CD1c-positive myeloid dendritic cell (primary cell): ENCODE measurements around the gene DHRS7C.
A peak's percentile ranks its signal among the peaks of the same experiment; 100 is the strongest.

ENCODE experiments used
- DNase-seq: peaks from one replicate; pipeline ENCODE4 v3.0.0-alpha.2; 2016; ENCODE audit errors: extremely low spot score

DHRS7C gene

GRCh38 chr17:9766970-9767369 is 24.4 kb downstream of the DHRS7C start:
- DNase-seq: no peak

- DNase-seq: no peak
These were observed 26.1 kb downstream of the DHRS7C start for GRCh38 chr17:9765322-9765721.

GRCh38 chr17:9763643-9764042 is 27.7 kb downstream of the DHRS7C start:
- no peak for DNase-seq

GRCh38 chr17:9760266-9760665 is 31.1 kb downstream of the DHRS7C start:
- no peak for DNase-seq

- no peak for DNase-seq
These were observed 36.3 kb downstream of the DHRS7C start for GRCh38 chr17:9755083-9755482.

GRCh38 chr17:9750524-9750923 is 40.9 kb downstream of the DHRS7C start:
- no peak for DNase-seq

- DNase-seq: no peak
These were observed 61.5 kb downstream of the DHRS7C start for GRCh38 chr17:9729735-9730420.

GRCh38 chr17:9729034-9729650 is 62.2 kb downstream of the DHRS7C start:
- DNase-seq: peak; percentile 60

GRCh38 chr17:9728564-9728963 is 62.8 kb downstream of the DHRS7C start:
- no peak for DNase-seq

- DNase-seq: no peak
These were observed 63.4 kb downstream of the DHRS7C start for GRCh38 chr17:9728005-9728404.

GRCh38 chr17:9726291-9726690 is 65.1 kb downstream of the DHRS7C start:
- no peak for DNase-seq

- no peak for DNase-seq
These were observed 65.8 kb downstream of the DHRS7C start for GRCh38 chr17:9725575-9725974.
